H9 (cell line): ENCODE measurements around the gene SAMD7. TPM values are rescaled to one million over a fixed set of nuclear protein-coding genes. Genes with fewer than 3 reads are reported as not detected.
A peak's percentile ranks its signal among the peaks of the same experiment; 100 is the strongest.

Source experiments
- DNase-seq: peaks from one replicate; pipeline ENCODE4 v3.0.0-alpha.2; 2017
- H2AFZ ChIP-seq: one replicate; pipeline ENCODE4 v1.6.1; 2013; ENCODE audit warnings: mild to moderate bottlenecking, low read length, control low read depth, moderate library complexity
- H2AK5ac ChIP-seq: 2 replicates; pipeline ENCODE4 v1.6.1; 2013; ENCODE audit warnings: low read length, control low read depth, mixed read lengths; ENCODE audit not compliant: insufficient read length
- H2BK120ac ChIP-seq: one replicate; pipeline ENCODE4 v1.6.1; 2013; ENCODE audit warnings: low read depth, mild to moderate bottlenecking, low read length, control low read depth, inconsistent platforms; ENCODE audit not compliant: poor library complexity, severe bottlenecking
- H2BK12ac ChIP-seq: 2 replicates; pipeline ENCODE4 v1.6.1; 2013; ENCODE audit warnings: low read length, control low read depth, mixed read lengths, low read depth; ENCODE audit not compliant: insufficient read length
- H2BK15ac ChIP-seq: 2 replicates; pipeline ENCODE4 v1.6.1; 2013; ENCODE audit warnings: low read depth, low read length, control low read depth
- H2BK20ac ChIP-seq: one replicate; pipeline ENCODE4 v1.6.1; 2013; ENCODE audit warnings: low read depth, mild to moderate bottlenecking, low read length, control low read depth, inconsistent platforms; ENCODE audit not compliant: poor library complexity, severe bottlenecking
- H2BK5ac ChIP-seq: 2 replicates; pipeline ENCODE4 v1.6.1; 2013; ENCODE audit warnings: low read length, control low read depth, mixed read lengths; ENCODE audit not compliant: insufficient read length
- H3K14ac ChIP-seq: 2 replicates; pipeline ENCODE4 v1.6.1; 2013; ENCODE audit warnings: low read length, control low read depth; ENCODE audit not compliant: insufficient read depth
- H3K18ac ChIP-seq: 2 replicates; pipeline ENCODE4 v1.6.1; 2013; ENCODE audit warnings: low read depth, mild to moderate bottlenecking, mixed read lengths, low read length, control low read depth; ENCODE audit not compliant: insufficient read length
- H3K23ac ChIP-seq: 2 replicates; pipeline ENCODE4 v1.6.1; 2013; ENCODE audit warnings: low read length, control low read depth, mixed read lengths, low read depth; ENCODE audit not compliant: insufficient read length
- H3K23me2 ChIP-seq: 2 replicates; pipeline ENCODE4 v1.6.1; 2013; ENCODE audit warnings: low read depth, mild to moderate bottlenecking, mixed read lengths, low read length, control low read depth; ENCODE audit not compliant: insufficient read length, poor library complexity, severe bottlenecking
- H3K27ac ChIP-seq: 2 replicates; pipeline ENCODE4 v1.5.1; 2013; ENCODE audit warnings: low read length, control low read depth, mixed read lengths, low read depth; ENCODE audit not compliant: insufficient read length
- H3K27me3 ChIP-seq: 2 replicates; pipeline ENCODE4 v1.6.1; 2013; ENCODE audit warnings: low read length, control low read depth, inconsistent platforms; ENCODE audit not compliant: insufficient read depth
- H3K4ac ChIP-seq: 2 replicates; pipeline ENCODE4 v1.6.1; 2013; ENCODE audit warnings: low read depth, mild to moderate bottlenecking, control low read depth, inconsistent platforms, low read length, moderate library complexity
- H3K4me1 ChIP-seq: 2 replicates; pipeline ENCODE4 v1.6.1; 2013; ENCODE audit warnings: low read length, control low read depth, inconsistent platforms; ENCODE audit not compliant: insufficient read depth
- H3K4me2 ChIP-seq: 2 replicates; pipeline ENCODE4 v1.6.1; 2013; ENCODE audit warnings: low read length, control low read depth, mixed read lengths; ENCODE audit not compliant: insufficient read length, insufficient read depth
- H3K56ac ChIP-seq: 2 replicates; pipeline ENCODE4 v1.6.1; 2013; ENCODE audit warnings: low read depth, mild to moderate bottlenecking, mixed read lengths, low read length, control low read depth; ENCODE audit not compliant: insufficient read length
- H3K79me1 ChIP-seq: 2 replicates; pipeline ENCODE4 v1.6.1; 2013; ENCODE audit warnings: low read depth, mild to moderate bottlenecking, moderate library complexity, low read length, control low read depth, inconsistent platforms; ENCODE audit not compliant: insufficient read depth, poor library complexity, severe bottlenecking
- H3K79me2 ChIP-seq: 2 replicates; pipeline ENCODE4 v1.6.1; 2013; ENCODE audit warnings: low read length, control low read depth, inconsistent platforms; ENCODE audit not compliant: insufficient read depth
- H3K9ac ChIP-seq: 2 replicates; pipeline ENCODE4 v1.6.1; 2013; ENCODE audit warnings: low read length, control low read depth, mixed read lengths; ENCODE audit not compliant: insufficient read length; ENCODE audit errors: extremely low read depth
- H3K9me3 ChIP-seq: one replicate; pipeline ENCODE4 v1.6.1; 2013; ENCODE audit warnings: low read depth, low read length, inconsistent platforms; ENCODE audit not compliant: control insufficient read depth
- H3T11ph ChIP-seq: one replicate; pipeline ENCODE4 v1.6.1; 2013; ENCODE audit warnings: mild to moderate bottlenecking, low read length, control low read depth, inconsistent platforms
- H4K20me1 ChIP-seq: one replicate; pipeline ENCODE4 v1.6.1; 2013; ENCODE audit not compliant: control insufficient read depth, insufficient read length, insufficient read depth
- H4K5ac ChIP-seq: 2 replicates; pipeline ENCODE4 v1.6.1; 2013; ENCODE audit warnings: low read depth, mild to moderate bottlenecking, mixed read lengths, low read length, control low read depth; ENCODE audit not compliant: insufficient read length
- H4K8ac ChIP-seq: replicated peaks from 2 replicates; pipeline ENCODE4 v1.6.1; 2013; ENCODE audit warnings: low read length, control low read depth, mixed read lengths, low read depth; ENCODE audit not compliant: insufficient read length
- H4K91ac ChIP-seq: 2 replicates; pipeline ENCODE4 v1.6.1; 2013; ENCODE audit warnings: low read depth, mild to moderate bottlenecking, moderate library complexity, mixed read lengths, low read length, control low read depth; ENCODE audit not compliant: insufficient read length
- H3K27ac Mint-ChIP-seq, 3 experiments: 2 replicates in 2 of 3; 3 replicates in 1 of 3; pipeline ENCODE4 v1.8.0; 2020 to 2021; ENCODE audit warnings: mixed read lengths in 3 of 3, mild to moderate bottlenecking in 1 of 3, moderate library complexity in 1 of 3
- H3K27me3 Mint-ChIP-seq: 2 replicates; pipeline ENCODE4 v1.8.0; 2021; ENCODE audit warnings: low read depth, mild to moderate bottlenecking, moderate library complexity, mixed read lengths
- H3K36me3 Mint-ChIP-seq, 3 experiments: 2 replicates in 2 of 3; 3 replicates in 1 of 3; pipeline ENCODE4 v1.8.0; 2020 to 2021; ENCODE audit warnings: low read depth in 3 of 3, mixed read lengths in 3 of 3; ENCODE audit not compliant: insufficient read depth in 1 of 3
- H3K4me1 Mint-ChIP-seq, 2 experiments: 2 replicates each; pipeline ENCODE4 v1.8.0; 2020; ENCODE audit warnings: mixed read lengths in 2 of 2
- H3K4me3 Mint-ChIP-seq, 2 experiments: 2 replicates in 1 of 2; 3 replicates in 1 of 2; pipeline ENCODE4 v1.8.0; 2020 to 2021; ENCODE audit warnings: mild to moderate bottlenecking in 2 of 2, mixed read lengths in 2 of 2, moderate library complexity in 1 of 2
- H3K9me3 Mint-ChIP-seq, 2 experiments: 2 replicates in 1 of 2; 3 replicates in 1 of 2; pipeline ENCODE4 v1.8.0; 2020; ENCODE audit warnings: mild to moderate bottlenecking in 2 of 2, mixed read lengths in 2 of 2, moderate library complexity in 1 of 2
- WGBS: extraction: QIAGEN DNeasy Blood & Tissue Kit; methylation state at CpG from one replicate; pipeline ENCODE4 v1.1.7; 2013; ENCODE audit warnings: missing lambda C conversion rate, low lambda C conversion rate, mixed read lengths; ENCODE audit not compliant: insufficient read length; ENCODE audit errors: extremely low coverage; 5-methylcytosine and 5-hydroxymethylcytosine counted together
- total RNA-seq: library from RNA; stranded (reverse); gene quantifications from 2 replicates; pipeline ENCODE4 v1.2.1, GENCODE V29; 2021
- TF ChIP-seq, protein P1 (sequence below): fragments of 200-600 bp; sonication (generic); conservative IDR thresholded peaks from 3 replicates; pipeline ENCODE4 v1.8.0; 2021; ENCODE audit warnings: antibody characterized with exemption, mild to moderate bottlenecking

The SAMD7 gene
- total RNA-seq, 1 experiment from 2014 or later, result not detected

DNA sequence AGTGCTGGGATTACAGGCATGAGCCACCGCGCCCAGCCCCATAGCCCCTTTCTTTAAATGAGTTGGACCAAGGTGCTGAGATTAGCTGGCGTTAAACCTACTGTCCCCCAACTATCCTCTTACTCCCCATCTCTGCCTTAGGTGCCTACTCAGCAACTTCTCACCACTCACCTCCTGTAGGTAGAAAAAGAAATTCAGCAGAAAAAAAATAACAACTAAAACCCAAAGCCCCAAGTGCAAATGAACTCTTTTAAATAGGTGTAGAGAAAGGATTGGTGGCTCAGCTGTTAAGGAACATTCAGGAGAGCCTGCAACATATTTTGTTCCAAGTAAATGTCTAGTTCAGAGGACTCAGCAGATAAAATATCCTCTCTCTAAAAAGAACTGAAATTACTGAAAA lies 19.5 kb downstream of the SAMD7 start:
- Histone ChIP-seq H2BK20ac (no peak overlapping the region), H2BK5ac (no peak overlapping the region), H3K14ac (no peak overlapping the region), H2AK5ac (no peak overlapping the region), H3K4me2 (no peak overlapping the region), H4K20me1 (no peaks in the 10 kb centered on the region), H3K79me2 (no peaks in the 10 kb centered on the region), H3K4ac (no peak overlapping the region), H2BK15ac (no peak overlapping the region), H3K27ac (no peak overlapping the region), H3K23ac (no peak overlapping the region), H4K91ac (no peak overlapping the region), H2AFZ (no peak overlapping the region), H3K56ac (no peak overlapping the region), H4K5ac (no peak overlapping the region), H3K9me3 (no peaks in the 10 kb centered on the region), H3K23me2 (no peaks in the 10 kb centered on the region), H4K8ac (no peak overlapping the region), H3K79me1 (no peaks in the 10 kb centered on the region), H2BK12ac (no peak overlapping the region), H3K27me3 (no peaks in the 10 kb centered on the region), H3K9ac (no peak overlapping the region), H2BK120ac (no peak overlapping the region), H3T11ph (no peak overlapping the region), H3K4me1 (no peaks in the 10 kb centered on the region), H3K18ac (no peak overlapping the region)
- H3K9me3 Mint-ChIP-seq, result no peaks in the 10 kb centered on the region
- no peak overlapping the region for H3K4me3 Mint-ChIP-seq
- DNase-seq, result no peak
- 0 out of 7 replicates have a peak overlapping the region, but pooled peaks of 1 of the 3 experiments have one; percentile 55 for H3K27ac Mint-ChIP-seq
- WGBS, result no CpG with 5 or more reads among the region's 3 CpGs
- H3K27me3 Mint-ChIP-seq, result peaks cover 2% of the 10 kb centered on the region; the same call in 1 of the 2 replicates
- TF ChIP-seq, protein P1, sequence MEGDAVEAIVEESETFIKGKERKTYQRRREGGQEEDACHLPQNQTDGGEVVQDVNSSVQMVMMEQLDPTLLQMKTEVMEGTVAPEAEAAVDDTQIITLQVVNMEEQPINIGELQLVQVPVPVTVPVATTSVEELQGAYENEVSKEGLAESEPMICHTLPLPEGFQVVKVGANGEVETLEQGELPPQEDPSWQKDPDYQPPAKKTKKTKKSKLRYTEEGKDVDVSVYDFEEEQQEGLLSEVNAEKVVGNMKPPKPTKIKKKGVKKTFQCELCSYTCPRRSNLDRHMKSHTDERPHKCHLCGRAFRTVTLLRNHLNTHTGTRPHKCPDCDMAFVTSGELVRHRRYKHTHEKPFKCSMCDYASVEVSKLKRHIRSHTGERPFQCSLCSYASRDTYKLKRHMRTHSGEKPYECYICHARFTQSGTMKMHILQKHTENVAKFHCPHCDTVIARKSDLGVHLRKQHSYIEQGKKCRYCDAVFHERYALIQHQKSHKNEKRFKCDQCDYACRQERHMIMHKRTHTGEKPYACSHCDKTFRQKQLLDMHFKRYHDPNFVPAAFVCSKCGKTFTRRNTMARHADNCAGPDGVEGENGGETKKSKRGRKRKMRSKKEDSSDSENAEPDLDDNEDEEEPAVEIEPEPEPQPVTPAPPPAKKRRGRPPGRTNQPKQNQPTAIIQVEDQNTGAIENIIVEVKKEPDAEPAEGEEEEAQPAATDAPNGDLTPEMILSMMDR, result no peak
- 0 out of 4 replicates have a peak, but pooled peaks cover 0 to 3% of the 10 kb centered on the region in 2 experiments for H3K4me1 Mint-ChIP-seq
- H3K36me3 Mint-ChIP-seq, result no peaks in the 10 kb centered on the region
